GM18526 (cell line): ENCODE data around the gene POLR3C.

ENCODE experiments used
- POLR2A ChIP-seq: IDR thresholded peaks from 3 replicates; pipeline ENCODE4 v1.6.1; 2011; ENCODE audit not compliant: insufficient read length; ENCODE audit errors: extremely low read depth

The POLR3C gene

GRCh38 chr1:145858901-145859490 lies 35.0 kb downstream of the POLR3C start, which contains the start of gene PIAS3:
Gene PIAS3, minus strand, starts transcription at chr1:145859081. Its CDS starts 91 bp downstream, at chr1:145858990.
- no peak for TF ChIP-seq POLR2A

- peak; percentile 29 for TF ChIP-seq POLR2A
Measured at GRCh38 chr1:145859491-145860023, 35.6 kb downstream of the POLR3C start.

- TF ChIP-seq POLR2A: no peak
Measured at GRCh38 chr1:145863282-145864018, 39.5 kb downstream of the POLR3C start.

GRCh38 chr1:145868232-145868631 lies 44.2 kb downstream of the POLR3C start:
- no peak for TF ChIP-seq POLR2A

GRCh38 chr1:145871994-145872924 lies 48.3 kb downstream of the POLR3C start:
- no peak for TF ChIP-seq POLR2A

GRCh38 chr1:145874646-145875045 lies 50.6 kb downstream of the POLR3C start:
- no peak for TF ChIP-seq POLR2A

GRCh38 chr1:145877923-145878486 lies 54.0 kb downstream of the POLR3C start:
- no peak for TF ChIP-seq POLR2A

GRCh38 chr1:145878724-145879123 lies 54.7 kb downstream of the POLR3C start:
- TF ChIP-seq POLR2A: no peak

- no peak for TF ChIP-seq POLR2A
Measured at GRCh38 chr1:145879775-145880174, 55.8 kb downstream of the POLR3C start.

GRCh38 chr1:145884675-145885074 lies 60.7 kb downstream of the POLR3C start:
- no peak for TF ChIP-seq POLR2A

GRCh38 chr1:145885738-145886287 lies 61.8 kb downstream of the POLR3C start, which contains the start of gene ANKRD35:
Gene ANKRD35, minus strand, starts transcription at chr1:145885866. Its CDS starts 108 bp downstream, at chr1:145885758.
- no peak for TF ChIP-seq POLR2A

GRCh38 chr1:145886390-145886789 lies 62.4 kb downstream of the POLR3C start:
- TF ChIP-seq POLR2A: no peak

GRCh38 chr1:145886816-145887215 lies 62.8 kb downstream of the POLR3C start:
- no peak for TF ChIP-seq POLR2A

- no peak for TF ChIP-seq POLR2A
Measured at GRCh38 chr1:145887631-145888030, 63.6 kb downstream of the POLR3C start.

GRCh38 chr1:145889722-145890121 lies 65.7 kb downstream of the POLR3C start:
- no peak for TF ChIP-seq POLR2A
